Breast epithelium (tissue), 4 donors: Measurements from ENCODE around the gene ACER3. TPM values are rescaled to one million over a fixed set of nuclear protein-coding genes. Genes with fewer than 3 reads are reported as not detected.

Experiments used
- DNase-seq, 2 donors: peaks; one replicate each; pipeline ENCODE4 v3.0.0-alpha.2; 2019; ENCODE audit warnings: low spot score in 2 of 2
- H3K27ac ChIP-seq, 2 donors: fragments of 200-600 bp; sonication (generic) in 1 of 2; one replicate each; pipeline ENCODE4 v1.5.1; 2016 to 2019; ENCODE audit warnings: mild to moderate bottlenecking in 1 of 2
- H3K27me3 ChIP-seq, 2 donors: fragments of 200-600 bp; sonication (generic) in 1 of 2; one replicate each; pipeline versions ENCODE4 v1.5.1 to v1.6.0; 2017 to 2019; ENCODE audit warnings: control low read depth in 1 of 2, mild to moderate bottlenecking in 1 of 2
- H3K36me3 ChIP-seq: fragments of 200-600 bp; one replicate; pipeline ENCODE4 v1.5.1; 2019
- H3K4me1 ChIP-seq, 2 donors: fragments of 200-600 bp; sonication (generic); one replicate each; pipeline ENCODE4 v1.5.1; 2016 to 2019; ENCODE audit warnings: control low read depth in 1 of 2
- H3K4me3 ChIP-seq, 3 donors: fragments of 200-600 bp; sonication (generic); 1 replicate in 2 of 3; 2 replicates in 1 of 3; pipeline ENCODE4 v1.5.1; 2016 to 2019; ENCODE audit warnings: mild to moderate bottlenecking in 3 of 3, moderate library complexity in 2 of 3
- H3K9me3 ChIP-seq, 2 donors: fragments of 200-600 bp; sonication (generic) in 1 of 2; one replicate each; pipeline ENCODE4 v1.5.1; 2016 to 2019; ENCODE audit warnings: control low read depth in 1 of 2
- CTCF ChIP-seq, 3 donors: fragments of 450-650 bp; IDR thresholded peaks; one replicate each; pipeline ENCODE4 v1.5.1; 2016 to 2017; ENCODE audit warnings: antibody characterized with exemption in 3 of 3, mild to moderate bottlenecking in 3 of 3, moderate library complexity in 3 of 3
- POLR2A ChIP-seq: fragments of 450-650 bp; IDR thresholded peaks from one replicate; pipeline ENCODE4 v1.6.1; 2016; ENCODE audit warnings: antibody characterized with exemption, mild to moderate bottlenecking, moderate library complexity
- POLR2AphosphoS5 ChIP-seq, 3 donors: sonication (generic); formaldehyde crosslinking; IDR thresholded peaks; one replicate each; pipeline ENCODE4 v1.6.1; 2017; ENCODE audit warnings: antibody characterized with exemption in 3 of 3
- intact Hi-C: fragments of 100-400 bp; cut with DNase I; formaldehyde crosslinking; loops from one replicate; pipeline ENCODE4 v1.15.1; 2023; ENCODE audit warnings: low total_unique reads
- total RNA-seq, 3 donors: library from RNA; depleted of rRNA; stranded (reverse); fragments of >200 nt; gene quantifications; one replicate each; pipeline ENCODE4 v1.1.0, GENCODE V29; 2016

Gene ACER3
- total RNA-seq, 3 donors from 2014 or later, result 8.2 to 35.2 (median 12.9) TPM

- no peak for DNase-seq
- intact Hi-C loops, result no loop called here
- Histone ChIP-seq H3K4me1 (no peaks in the 10 kb centered on the region), H3K27me3 (no peaks in the 10 kb centered on the region), H3K36me3 (no peaks in the 10 kb centered on the region), H3K4me3 (no peak overlapping the region), H3K9me3 (no peaks in the 10 kb centered on the region), H3K27ac (no peak overlapping the region)
- TF ChIP-seq CTCF (IDR thresholded peaks at IDR 0.05) (no peak), POLR2A (no peak), POLR2AphosphoS5 (IDR thresholded peaks at IDR 0.05) (no peak)
Measured at GRCh38 chr11:76995081-76995576, 134.4 kb downstream of the ACER3 start.

GRCh38 chr11:76997512-76997911 is 136.8 kb downstream of the ACER3 start:
- Histone ChIP-seq H3K27ac (no peak overlapping the region), H3K4me3 (no peak overlapping the region), H3K36me3 (no peaks in the 10 kb centered on the region), H3K27me3 (no peaks in the 10 kb centered on the region), H3K4me1 (no peaks in the 10 kb centered on the region), H3K9me3 (no peaks in the 10 kb centered on the region)
- intact Hi-C loops, result no loop called here
- no peak for DNase-seq
- TF ChIP-seq POLR2A (no peak), CTCF (IDR thresholded peaks at IDR 0.05) (no peak), POLR2AphosphoS5 (IDR thresholded peaks at IDR 0.05) (no peak)

GRCh38 chr11:76999597-76999996 is 138.9 kb downstream of the ACER3 start:
- Histone ChIP-seq H3K4me3 (no peak overlapping the region), H3K27me3 (no peaks in the 10 kb centered on the region), H3K27ac (no peak overlapping the region), H3K36me3 (no peaks in the 10 kb centered on the region), H3K9me3 (no peaks in the 10 kb centered on the region), H3K4me1 (no peaks in the 10 kb centered on the region)
- no peak for DNase-seq
- no peak for TF ChIP-seq CTCF (IDR thresholded peaks at IDR 0.05)
- intact Hi-C loops, result no loop called here

GRCh38 chr11:77001613-77002012 is 140.9 kb downstream of the ACER3 start:
- H3K27me3 ChIP-seq, result no peaks in the 10 kb centered on the region
- DNase-seq, result no peak
- intact Hi-C loops, result no loop called here
- TF ChIP-seq POLR2AphosphoS5 (IDR thresholded peaks at IDR 0.05), result no peak
- no peak for TF ChIP-seq POLR2A
- no peak for TF ChIP-seq CTCF (IDR thresholded peaks at IDR 0.05)
- H3K4me3 ChIP-seq, result no peak overlapping the region
- H3K36me3 ChIP-seq, result no peaks in the 10 kb centered on the region
- H3K4me1 ChIP-seq, result no peaks in the 10 kb centered on the region
- H3K27ac ChIP-seq, result no peak overlapping the region
- no peaks in the 10 kb centered on the region for H3K9me3 ChIP-seq

- Histone ChIP-seq H3K9me3 (no peaks in the 10 kb centered on the region), H3K4me1 (no peaks in the 10 kb centered on the region), H3K36me3 (no peaks in the 10 kb centered on the region), H3K27ac (no peak overlapping the region), H3K4me3 (no peak overlapping the region), H3K27me3 (no peaks in the 10 kb centered on the region)
- no peak for TF ChIP-seq POLR2A
- no peak for TF ChIP-seq POLR2AphosphoS5 (IDR thresholded peaks at IDR 0.05)
- no peak for TF ChIP-seq CTCF (IDR thresholded peaks at IDR 0.05)
- DNase-seq, result no peak
- intact Hi-C loops, result no loop called here
Measured at GRCh38 chr11:77002776-77003175, 142.1 kb downstream of the ACER3 start.
